DND-41 (cell line): ENCODE measurements around the gene LRRC10B.

Experiments
- ATAC-seq: fragments of 200-7000 bp; cut with Tn5 transposase; 3 replicates; pipeline ENCODE4 v1.9.1; 2021; ENCODE audit warnings: low read depth; ENCODE audit not compliant: insufficient read depth
- DNase-seq: peaks from one replicate; pipeline ENCODE4 v3.0.0-alpha.2; 2020
- H2AFZ ChIP-seq: 2 replicates; pipeline ENCODE4 v1.6.0; 2012; ENCODE audit warnings: low read depth, low read length
- H3K27ac ChIP-seq: 2 replicates; pipeline ENCODE4 v1.5.1; 2012; ENCODE audit warnings: low read length, inconsistent platforms
- H3K27me3 ChIP-seq: fragments of 200-600 bp; sonication (generic); 2 replicates; pipeline ENCODE4 v1.6.0; 2012; ENCODE audit warnings: low read length, mild to moderate bottlenecking, inconsistent platforms; ENCODE audit not compliant: insufficient read depth, poor library complexity
- H3K36me3 ChIP-seq: 2 replicates; pipeline ENCODE4 v1.5.1; 2012; ENCODE audit warnings: low read length, inconsistent platforms; ENCODE audit not compliant: insufficient read depth
- H3K4me1 ChIP-seq: 2 replicates; pipeline ENCODE4 v1.5.1; 2012; ENCODE audit warnings: mild to moderate bottlenecking, low read length; ENCODE audit not compliant: insufficient read depth
- H3K4me2 ChIP-seq: 2 replicates; pipeline ENCODE4 v1.6.0; 2012; ENCODE audit warnings: mild to moderate bottlenecking, moderate library complexity, low read length, inconsistent platforms; ENCODE audit not compliant: insufficient read depth
- H3K4me3 ChIP-seq, 2 experiments: fragments of 200-600 bp in 1 of 2; shearing (Covaris generic) in 1 of 2; 2 replicates each; pipeline ENCODE4 v1.5.1; 2012 to 2016; ENCODE audit warnings: inconsistent platforms in 2 of 2, low read length in 2 of 2, mild to moderate bottlenecking in 2 of 2, low read depth in 1 of 2, moderate library complexity in 1 of 2
- H3K79me2 ChIP-seq: 2 replicates; pipeline ENCODE4 v1.6.0; 2012; ENCODE audit warnings: low read length, inconsistent platforms; ENCODE audit not compliant: insufficient read depth
- H3K9ac ChIP-seq: 2 replicates; pipeline ENCODE4 v1.6.0; 2012; ENCODE audit warnings: low read depth, mild to moderate bottlenecking, inconsistent platforms, low read length, moderate library complexity
- H3K9me3 ChIP-seq: 2 replicates; pipeline ENCODE4 v1.5.1; 2012; ENCODE audit warnings: low read length, moderate library complexity, mild to moderate bottlenecking, inconsistent platforms; ENCODE audit not compliant: insufficient read depth, severe bottlenecking
- H4K20me1 ChIP-seq: 2 replicates; pipeline ENCODE4 v1.6.0; 2012; ENCODE audit warnings: low read length; ENCODE audit not compliant: insufficient read depth
- CTCF ChIP-seq: IDR thresholded peaks from 2 replicates; pipeline ENCODE4 v1.5.1; 2012; ENCODE audit warnings: borderline replicate concordance, low read length, moderate library complexity, mild to moderate bottlenecking; ENCODE audit not compliant: poor library complexity, severe bottlenecking; ENCODE audit errors: extremely low read depth
- EZH2 ChIP-seq: IDR thresholded peaks from 3 replicates; pipeline ENCODE4 v1.6.1; 2012; ENCODE audit warnings: borderline replicate concordance, low read depth, mild to moderate bottlenecking, moderate library complexity, low read length, inconsistent platforms; ENCODE audit not compliant: severe bottlenecking

The LRRC10B gene

GRCh38 chr11:61522881-61523280, 14.3 kb downstream of the LRRC10B start:
- H3K4me2 ChIP-seq: no peak overlapping the region
- H3K27ac ChIP-seq: no peak overlapping the region
- no peak overlapping the region for H3K9ac ChIP-seq
- ATAC-seq (no peak), DNase-seq (no peak)
- H3K27me3 ChIP-seq: peaks cover 7% of the 10 kb centered on the region
- H3K79me2 ChIP-seq: no peaks in the 10 kb centered on the region
- H3K9me3 ChIP-seq: no peaks in the 10 kb centered on the region
- TF ChIP-seq CTCF (no peak), EZH2 (no peak)
- H2AFZ ChIP-seq: no peak overlapping the region
- H4K20me1 ChIP-seq: peaks cover 11% of the 10 kb centered on the region; the same call in 1 of the 2 replicates
- no peak overlapping the region for H3K4me3 ChIP-seq
- H3K36me3 ChIP-seq: no peaks in the 10 kb centered on the region
- no peaks in the 10 kb centered on the region for H3K4me1 ChIP-seq

- no peaks in the 10 kb centered on the region for H3K36me3 ChIP-seq
- no peak overlapping the region for H3K27ac ChIP-seq
- no peaks in the 10 kb centered on the region for H3K9me3 ChIP-seq
- no peak overlapping the region for H3K4me3 ChIP-seq
- H4K20me1 ChIP-seq: peaks cover 14% of the 10 kb centered on the region
- no peaks in the 10 kb centered on the region for H3K4me1 ChIP-seq
- TF ChIP-seq EZH2 (no peak), CTCF (no peak)
- H2AFZ ChIP-seq: no peak overlapping the region
- ATAC-seq: no peak
- no peak overlapping the region for H3K4me2 ChIP-seq
- peaks cover 7% of the 10 kb centered on the region for H3K27me3 ChIP-seq
- no peak overlapping the region for H3K9ac ChIP-seq
- no peak for DNase-seq
- H3K79me2 ChIP-seq: no peaks in the 10 kb centered on the region
These were observed 15.9 kb downstream of the LRRC10B start for GRCh38 chr11:61524446-61524845.

DNA sequence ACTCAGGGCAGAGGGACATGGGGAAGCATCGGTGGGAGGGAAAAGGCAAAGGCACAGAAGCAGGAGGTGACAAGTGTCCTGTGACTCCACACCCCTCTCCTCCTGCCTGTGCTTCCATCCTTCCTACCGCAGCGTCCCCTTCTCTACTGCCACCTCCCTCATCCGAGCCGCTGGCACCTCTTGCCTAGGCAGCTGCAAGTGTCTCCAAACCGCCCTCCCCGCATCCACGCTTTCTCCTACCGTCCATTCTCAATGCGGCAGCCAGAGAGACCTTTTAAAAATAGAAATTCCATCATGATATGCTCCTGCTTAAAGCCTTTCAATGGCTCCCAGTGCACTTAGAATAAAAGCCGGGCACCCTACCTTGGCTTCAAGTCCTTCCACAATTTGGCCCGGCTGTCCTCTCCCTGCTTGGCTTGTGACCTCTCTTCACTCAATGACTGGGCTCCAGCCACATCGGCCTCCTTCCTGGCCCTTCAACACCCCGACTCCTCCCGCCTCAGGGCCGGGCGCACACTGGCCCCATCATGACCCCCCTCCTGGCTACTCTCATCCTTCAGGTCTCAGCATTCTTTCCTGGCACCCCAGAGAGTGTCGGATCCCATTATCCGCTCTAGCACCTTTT, 16.5 kb downstream of the LRRC10B start:
- H3K4me3 ChIP-seq: no peak overlapping the region
- H3K9me3 ChIP-seq: no peaks in the 10 kb centered on the region
- H3K4me1 ChIP-seq: no peaks in the 10 kb centered on the region
- H3K79me2 ChIP-seq: no peaks in the 10 kb centered on the region
- ATAC-seq: no peak
- no peak overlapping the region for H3K4me2 ChIP-seq
- H3K27me3 ChIP-seq: peaks cover 7% of the 10 kb centered on the region
- no peak overlapping the region for H2AFZ ChIP-seq
- H3K9ac ChIP-seq: no peak overlapping the region
- DNase-seq: no peak
- no peak overlapping the region for H3K27ac ChIP-seq
- TF ChIP-seq EZH2: no peak
- TF ChIP-seq CTCF: no peak
- H4K20me1 ChIP-seq: peaks cover 17% of the 10 kb centered on the region
- no peaks in the 10 kb centered on the region for H3K36me3 ChIP-seq
